Stimulated activated CD4-positive, alpha-beta T cell treated with anti-CD3 and anti-CD28 coated beads, Interleukin-15, amount 100 ng/mL, for 24 hours (primary cell): Measurements from ENCODE around the gene CPTP.

Experiments used
- DNase-seq: peaks from one replicate; pipeline ENCODE4 v3.0.0-alpha.2; 2020

Gene CPTP

GRCh38 chr1:1370771-1371300, 46.2 kb downstream of the CPTP start:
- no peak for DNase-seq

GRCh38 chr1:1371364-1371745, 46.8 kb downstream of the CPTP start:
- peak; percentile 42 for DNase-seq

DNA sequence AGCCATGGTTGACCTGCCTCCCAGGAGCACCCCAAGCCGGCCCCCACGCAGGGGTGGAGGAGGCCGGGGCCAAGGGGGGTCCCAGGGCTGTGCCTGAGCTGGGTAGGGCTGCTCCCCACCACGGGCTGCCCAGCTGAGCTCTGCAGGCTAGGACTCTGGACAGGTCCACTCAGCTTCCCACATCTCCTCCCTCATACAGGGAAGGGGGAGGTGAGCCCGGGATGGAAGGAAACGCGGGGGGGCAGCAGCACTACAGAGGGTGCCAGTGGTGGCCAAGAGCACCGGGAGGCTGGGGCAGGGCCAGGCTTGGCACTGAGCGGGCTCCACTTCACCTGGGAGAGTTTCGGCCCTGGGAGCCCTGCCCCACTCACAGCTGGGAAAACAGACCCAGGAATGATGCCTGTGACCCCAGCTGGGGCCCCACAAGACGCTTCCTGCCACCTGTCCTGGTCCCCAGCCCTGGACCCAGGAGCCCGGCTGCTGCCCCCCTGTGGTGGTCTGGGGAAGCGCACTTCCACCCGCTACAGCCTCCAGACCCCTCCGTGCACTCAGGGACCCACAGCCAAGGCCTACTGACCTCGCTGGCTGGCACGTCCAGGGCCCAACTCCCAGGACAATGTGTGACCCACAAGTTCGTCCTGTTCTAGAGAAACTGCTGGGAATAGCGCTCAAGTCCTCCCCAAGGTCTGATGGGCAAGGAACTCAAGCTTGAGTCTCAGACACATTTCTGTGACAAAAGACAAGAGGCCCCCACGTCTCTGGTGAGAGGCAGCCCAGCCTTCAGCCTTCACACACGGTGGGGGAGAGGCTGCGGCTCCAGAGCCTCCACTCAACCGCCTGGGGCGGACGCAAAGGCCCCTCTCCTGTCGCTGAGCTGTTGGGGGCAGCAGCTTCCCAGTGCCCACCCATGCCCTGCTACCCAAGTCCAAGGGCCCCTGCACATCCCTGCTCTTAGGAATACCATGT, 47.4 kb downstream of the CPTP start:
- DNase-seq: peak; percentile 84

GRCh38 chr1:1373051-1373814, 48.6 kb downstream of the CPTP start:
- no peak for DNase-seq

- no peak for DNase-seq
Measured at GRCh38 chr1:1373815-1374588, 49.4 kb downstream of the CPTP start.

DNA sequence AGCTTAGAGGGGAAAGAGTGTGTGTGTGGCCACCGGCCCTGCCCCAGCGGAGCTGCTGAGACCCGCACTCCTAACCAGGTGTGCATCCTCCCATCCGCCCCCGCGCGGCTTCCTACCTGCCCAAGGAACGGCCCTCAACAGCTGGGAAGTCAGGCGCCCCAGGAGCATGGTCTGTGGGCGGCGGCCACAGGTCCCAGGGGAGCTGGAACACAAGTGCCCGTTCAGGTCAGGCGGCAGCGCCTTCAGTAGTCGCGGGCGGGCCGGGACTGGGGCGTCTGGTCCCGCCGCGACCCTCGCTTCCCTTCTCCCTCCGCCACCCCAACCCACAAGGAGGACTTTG, 50.0 kb downstream of the CPTP start:
- DNase-seq: no peak

- DNase-seq: peak; percentile 97
Measured at GRCh38 chr1:1374929-1375662, 50.5 kb downstream of the CPTP start, which contains the start of gene AURKAIP1. AURKAIP1 (minus strand) TSS chr1:1375207; CDS start chr1:1374756, 451 bp downstream.

- DNase-seq: no peak
Measured at GRCh38 chr1:1376551-1377226, 52.1 kb downstream of the CPTP start.

GRCh38 chr1:1377540-1378205, 53.1 kb downstream of the CPTP start:
- no peak for DNase-seq
